Mononuclear cell (primary cell): ENCODE results near the gene FAM13A. TPM values are rescaled to one million over a fixed set of nuclear protein-coding genes. Genes with fewer than 3 reads are reported as not detected.
"Not testable (repeated sequence)": the region's sequence is repeated elsewhere in the genome, so short reads cannot be mapped to it uniquely, and the experiment has no call there.

Experiments
- H3K27me3 ChIP-seq: 2 replicates; pipeline ENCODE4 v1.6.0; 2011; ENCODE audit warnings: low read length, control low read depth; ENCODE audit not compliant: insufficient read depth
- H3K4me1 ChIP-seq: 2 replicates; pipeline ENCODE4 v1.5.1; 2011; ENCODE audit warnings: mild to moderate bottlenecking, low read length, control low read depth; ENCODE audit not compliant: insufficient read depth
- H3K4me3 ChIP-seq: 2 replicates; pipeline ENCODE4 v1.5.1; 2011; ENCODE audit warnings: mild to moderate bottlenecking, low read length, moderate library complexity
- H3K9me3 ChIP-seq: 2 replicates; pipeline ENCODE4 v1.5.1; 2011; ENCODE audit warnings: low read depth, mild to moderate bottlenecking, control low read depth, low read length
- total RNA-seq: library from RNA; depleted of rRNA; stranded (reverse); fragments of >200 nt; gene quantifications from one replicate; pipeline ENCODE4 v1.2.3, GENCODE V29; 2012

FAM13A gene
- total RNA-seq, 1 donor: 7.9 TPM

DNA sequence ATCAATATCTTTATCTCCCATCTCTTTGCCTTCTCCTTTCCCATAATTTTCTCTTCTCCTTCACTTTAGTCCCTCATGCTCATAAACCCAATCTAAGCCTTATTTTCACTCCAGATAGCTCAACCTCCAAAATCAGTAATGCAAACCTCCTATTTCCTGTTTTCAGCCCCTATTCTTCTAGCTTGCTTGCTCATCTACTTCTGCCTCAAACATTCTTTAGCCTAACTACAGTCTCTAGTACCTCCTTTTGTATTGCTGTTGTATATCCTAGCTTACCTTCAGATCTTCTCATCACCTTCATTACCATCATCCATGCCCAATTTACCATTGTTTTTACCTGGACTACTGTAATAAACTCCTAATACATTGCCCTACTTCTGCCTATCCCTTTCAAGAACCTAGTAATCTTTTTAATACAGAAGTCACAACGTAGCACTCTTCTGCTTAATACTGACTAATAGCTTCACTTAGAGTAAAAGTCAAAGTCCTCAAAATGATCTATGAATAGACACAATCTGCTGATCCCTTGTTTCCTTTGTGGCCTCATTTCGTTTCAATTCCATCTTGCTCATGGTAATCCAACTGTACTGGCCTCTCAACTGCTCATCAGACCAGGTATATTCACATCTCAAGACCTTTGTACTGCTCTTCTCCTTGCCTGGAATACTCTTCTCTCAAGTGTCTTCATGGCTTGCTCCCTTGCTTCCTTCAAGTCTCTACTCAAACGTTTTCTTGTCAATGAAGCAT is 123.4 kb downstream of the FAM13A start:
- H3K9me3 ChIP-seq: no peaks in the 10 kb centered on the region
- H3K4me3 ChIP-seq: no peak overlapping the region
- H3K4me1 ChIP-seq: peaks cover 4% of the 10 kb centered on the region
- no peaks in the 10 kb centered on the region for H3K27me3 ChIP-seq

DNA sequence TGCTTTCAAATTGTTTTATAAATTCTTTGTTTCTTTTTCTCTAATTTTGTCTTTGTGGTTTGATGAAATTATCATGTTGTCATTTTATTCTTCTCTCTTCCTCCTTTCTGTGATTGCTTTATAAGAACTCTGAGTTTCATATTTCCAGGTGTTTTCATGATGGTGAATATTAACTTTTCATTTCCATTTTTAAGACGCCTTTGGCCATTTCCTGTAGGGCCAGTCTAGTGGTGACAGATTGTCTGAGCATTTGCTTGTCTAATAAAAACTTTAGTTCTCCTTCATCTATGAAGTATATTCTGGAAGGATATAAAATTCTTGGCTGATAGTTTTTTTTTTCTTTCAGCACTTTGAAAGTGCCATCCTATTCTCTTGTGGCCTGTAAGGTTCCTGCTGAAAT is 128.1 kb downstream of the FAM13A start:
- H3K4me3 ChIP-seq: no peak overlapping the region
- no peaks in the 10 kb centered on the region for H3K27me3 ChIP-seq
- no peaks in the 10 kb centered on the region for H3K9me3 ChIP-seq
- H3K4me1 ChIP-seq: no peaks in the 10 kb centered on the region

DNA sequence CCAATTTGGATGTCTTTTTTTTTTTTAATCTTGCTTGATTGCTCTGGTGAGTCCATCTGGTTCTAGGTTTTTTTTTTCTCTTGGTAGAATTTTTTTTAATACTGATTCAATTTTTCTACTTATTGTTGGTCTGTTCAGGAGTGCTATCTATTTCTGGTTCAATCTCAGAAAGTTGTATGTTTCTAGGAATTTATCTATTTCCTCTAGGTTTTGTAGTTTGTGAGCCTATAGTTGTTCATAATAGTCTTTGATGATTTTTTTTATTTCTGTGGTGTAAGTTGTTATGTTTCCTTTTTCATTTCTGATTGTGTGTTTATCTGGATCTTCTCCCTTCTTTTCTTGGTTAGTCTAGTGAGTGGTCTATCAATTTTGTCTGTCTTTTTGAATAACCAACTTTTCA is 129.6 kb downstream of the FAM13A start:
- no peak overlapping the region for H3K4me3 ChIP-seq
- no peaks in the 10 kb centered on the region for H3K4me1 ChIP-seq
- no peaks in the 10 kb centered on the region for H3K9me3 ChIP-seq
- H3K27me3 ChIP-seq: no peaks in the 10 kb centered on the region

DNA sequence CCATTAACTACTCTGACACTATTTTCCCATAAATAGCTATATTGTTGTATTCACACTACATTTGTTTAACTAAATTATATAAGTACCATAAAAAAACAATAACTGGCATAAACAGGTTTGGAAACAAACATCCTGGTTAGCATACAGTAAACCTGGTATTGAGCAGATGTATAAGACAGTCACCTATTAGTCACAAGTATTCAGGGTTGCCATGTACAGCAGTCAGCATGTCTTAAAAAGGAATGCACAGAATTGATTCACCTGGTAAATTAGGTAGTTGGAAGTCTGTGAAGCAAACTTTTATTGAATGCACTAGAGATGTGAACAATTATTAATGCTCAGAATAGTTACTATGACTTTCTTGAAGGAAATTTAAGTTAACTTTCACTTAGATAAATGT is 137.9 kb downstream of the FAM13A start:
- Histone ChIP-seq H3K27me3 (no peaks in the 10 kb centered on the region), H3K9me3 (no peaks in the 10 kb centered on the region), H3K4me3 (no peak overlapping the region), H3K4me1 (no peaks in the 10 kb centered on the region)

DNA sequence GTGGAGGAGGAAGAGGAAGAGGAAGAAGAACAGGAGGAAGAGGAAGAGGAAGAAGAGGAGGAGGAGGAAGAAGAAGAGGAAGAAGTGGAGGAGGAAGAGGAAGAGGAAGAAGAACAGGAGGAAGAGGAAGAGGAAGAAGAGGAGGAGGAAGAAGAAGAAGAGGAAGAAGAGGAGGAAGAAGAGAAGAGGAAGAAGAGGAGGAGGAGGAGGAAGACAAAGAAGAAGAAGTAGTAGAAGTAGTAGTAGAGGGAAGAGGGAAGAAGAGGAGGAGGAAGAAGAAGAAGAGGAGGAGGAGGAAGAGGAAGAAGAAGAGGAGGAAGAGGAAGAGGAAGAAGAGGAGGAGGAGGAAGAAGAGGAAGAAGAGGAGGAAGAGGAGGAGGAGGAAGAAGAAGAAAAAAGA is 143.8 kb downstream of the FAM13A start:
- not testable (repeated sequence) for H3K27me3 ChIP-seq

DNA sequence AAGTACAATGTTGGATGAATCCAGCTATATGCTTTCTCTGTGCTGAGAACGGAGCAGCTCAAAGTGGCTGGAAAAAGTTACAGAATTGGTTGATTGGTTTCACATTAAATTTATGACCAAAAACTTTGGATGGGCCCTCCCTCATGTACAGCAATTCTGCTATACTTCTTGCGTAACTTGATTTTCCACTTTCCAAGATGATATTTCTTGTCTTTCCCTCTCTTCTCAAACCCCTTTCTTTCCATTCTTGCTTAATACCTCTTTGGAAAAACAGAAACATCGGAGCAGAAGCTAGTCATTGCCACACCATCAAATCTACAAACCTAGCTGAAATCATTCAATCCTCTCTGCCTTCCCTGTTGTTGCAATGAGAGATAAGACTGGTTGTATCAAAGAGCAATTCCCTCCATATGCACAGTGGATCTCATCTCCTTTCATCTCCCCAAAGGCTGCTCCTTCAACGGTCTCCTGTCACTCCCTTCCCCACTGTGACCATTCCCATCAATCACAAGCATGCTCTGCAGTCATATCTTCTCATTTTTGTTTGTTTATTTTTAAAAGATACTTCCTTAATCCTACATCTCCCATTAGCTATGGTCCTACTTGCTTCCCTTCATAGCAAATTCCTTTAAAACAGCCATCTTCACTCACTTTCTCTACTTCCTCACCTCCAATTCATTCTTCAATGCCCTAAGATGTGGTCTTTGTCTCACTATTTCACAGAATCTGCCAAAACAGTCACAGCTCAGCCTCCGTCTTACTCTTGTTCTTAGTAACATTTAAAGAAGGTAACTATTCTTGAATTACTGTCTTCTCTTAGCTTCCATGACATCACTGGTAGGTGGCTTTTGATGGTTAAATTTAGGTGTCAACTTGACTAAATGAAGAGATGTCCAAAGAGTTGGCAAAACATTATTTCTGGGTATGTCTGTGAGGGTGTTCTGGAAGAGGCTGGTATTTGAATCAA is 145.5 kb downstream of the FAM13A start:
- no peak overlapping the region for H3K4me3 ChIP-seq
- no peaks in the 10 kb centered on the region for H3K27me3 ChIP-seq
- peaks cover 8% of the 10 kb centered on the region for H3K9me3 ChIP-seq
- no peaks in the 10 kb centered on the region for H3K4me1 ChIP-seq

More for the DNA sequence above, 143.8 kb downstream of the FAM13A start:
- H3K4me1 ChIP-seq, H3K4me3 ChIP-seq, H3K9me3 ChIP-seq: not testable (repeated sequence)

DNA sequence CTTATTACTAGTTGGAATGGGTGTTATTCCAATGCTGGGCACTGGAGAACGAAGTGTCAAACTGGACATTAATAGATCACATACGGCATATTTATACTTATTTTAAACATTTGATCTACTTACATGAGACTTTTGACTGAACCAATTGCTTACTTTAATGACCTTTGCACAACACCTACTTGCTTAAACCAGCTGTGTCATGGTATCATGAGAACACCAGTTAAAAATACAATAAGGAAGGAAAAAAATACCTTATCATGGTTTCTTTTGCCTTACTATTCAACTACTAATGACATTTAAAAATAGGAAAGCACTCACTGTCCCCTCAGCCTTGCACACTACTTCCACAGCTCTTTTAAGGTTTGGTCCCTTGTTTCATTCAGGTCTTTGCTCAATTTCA is 146.9 kb downstream of the FAM13A start:
- Histone ChIP-seq H3K27me3 (no peaks in the 10 kb centered on the region), H3K9me3 (peaks cover 8% of the 10 kb centered on the region), H3K4me1 (no peaks in the 10 kb centered on the region), H3K4me3 (no peak overlapping the region)

DNA sequence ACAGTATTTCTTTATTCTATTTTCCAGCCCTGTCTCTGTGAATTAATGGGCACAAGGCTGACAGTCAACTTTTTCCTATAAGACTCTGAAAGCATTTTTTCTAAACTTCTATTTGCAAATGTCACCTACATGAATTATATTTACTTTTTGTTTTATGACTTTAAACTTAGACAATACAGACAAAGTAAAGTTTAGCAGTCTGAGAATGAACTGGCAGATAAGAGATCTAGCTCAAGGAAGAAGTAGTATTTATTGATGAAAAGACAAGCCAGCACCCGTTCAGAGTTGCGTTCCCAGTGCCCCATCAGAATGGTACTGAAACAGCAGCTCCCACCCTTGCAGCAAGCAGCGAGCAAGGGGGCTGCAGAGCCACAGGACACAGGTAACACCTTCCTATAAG is 148.5 kb downstream of the FAM13A start:
- Histone ChIP-seq H3K4me3 (no peak overlapping the region), H3K27me3 (no peaks in the 10 kb centered on the region), H3K4me1 (no peaks in the 10 kb centered on the region)

DNA sequence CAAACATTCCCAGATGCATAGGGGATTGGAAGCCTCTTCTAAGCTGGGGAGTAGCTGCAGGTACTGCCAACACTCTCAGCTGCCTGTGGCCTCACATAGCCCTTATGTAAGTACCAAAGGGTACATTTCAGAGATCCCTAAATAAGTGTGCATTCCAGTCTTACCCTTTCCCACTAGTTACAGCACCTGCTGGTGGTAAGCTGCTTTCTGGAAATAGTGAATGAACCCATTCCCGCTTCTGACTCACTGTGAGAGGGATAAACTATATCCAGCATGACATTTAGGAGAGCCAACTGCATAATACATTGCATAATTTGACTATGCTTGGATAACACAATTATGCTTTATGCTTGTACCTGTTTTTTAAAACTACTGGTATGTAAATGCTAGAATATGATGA is 149.0 kb downstream of the FAM13A start:
- H3K27me3 ChIP-seq: no peaks in the 10 kb centered on the region
- H3K4me3 ChIP-seq: no peak overlapping the region
- H3K4me1 ChIP-seq: no peaks in the 10 kb centered on the region
- H3K9me3 ChIP-seq: peaks cover 2% of the 10 kb centered on the region

More for the DNA sequence above, 148.5 kb downstream of the FAM13A start:
- peaks cover 8% of the 10 kb centered on the region for H3K9me3 ChIP-seq

DNA sequence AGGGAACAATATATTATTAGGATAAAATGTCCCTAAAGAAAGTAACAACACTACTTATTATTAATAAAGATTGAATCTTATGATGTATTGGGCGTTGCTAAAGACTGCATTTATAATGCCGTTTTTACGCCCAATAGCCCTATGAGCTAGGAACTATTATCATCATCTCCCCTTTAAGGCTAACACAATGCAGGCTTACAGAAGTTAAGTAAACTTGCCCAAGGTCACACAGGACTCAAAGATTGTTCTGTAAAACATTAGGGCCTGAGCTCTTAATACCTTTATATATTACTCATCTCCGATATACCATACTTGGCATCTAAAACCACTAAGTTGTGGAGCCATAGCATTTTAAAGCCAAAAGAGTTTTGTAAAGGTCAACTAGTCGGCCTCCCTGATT is 149.5 kb downstream of the FAM13A start:
- Histone ChIP-seq H3K9me3 (no peaks in the 10 kb centered on the region), H3K4me1 (no peaks in the 10 kb centered on the region), H3K4me3 (no peak overlapping the region), H3K27me3 (no peaks in the 10 kb centered on the region)

DNA sequence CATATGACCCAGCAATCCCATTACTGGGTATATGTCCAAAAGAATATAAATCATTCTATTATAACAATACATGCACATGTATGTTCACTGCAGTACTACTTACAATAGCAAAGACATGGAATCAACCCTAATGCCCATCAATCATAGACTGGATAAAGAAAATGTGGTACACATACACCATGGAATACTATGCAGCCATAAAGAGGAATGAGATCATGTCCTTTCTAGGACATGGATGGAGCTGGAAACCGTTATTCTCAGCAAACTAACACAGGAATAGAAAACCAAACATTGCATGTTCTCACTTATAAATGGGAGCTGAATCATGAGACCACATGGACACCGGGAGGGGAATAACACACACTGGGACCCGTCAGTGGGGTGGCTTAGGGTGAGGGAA is 152.7 kb downstream of the FAM13A start:
- H3K27me3 ChIP-seq, H3K9me3 ChIP-seq, H3K4me3 ChIP-seq, H3K4me1 ChIP-seq: not testable (repeated sequence)

DNA sequence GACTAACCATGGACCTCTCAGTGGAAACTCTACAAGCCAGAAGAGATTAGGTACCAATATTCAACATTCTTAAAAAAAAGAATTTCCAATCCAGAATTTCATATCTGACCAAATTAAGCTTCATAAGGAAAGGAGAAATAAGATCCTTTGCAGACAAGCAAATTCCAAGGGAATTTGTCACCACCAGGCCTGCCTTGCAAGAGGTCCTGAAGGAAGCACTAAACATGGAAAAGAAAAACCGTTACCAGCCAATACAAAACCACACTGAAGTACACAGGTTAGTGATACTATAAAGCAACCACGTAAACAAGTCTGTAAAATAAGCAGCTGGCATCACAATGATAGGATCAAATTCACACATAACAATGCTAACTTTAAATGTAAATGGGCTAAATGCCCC is 156.6 kb downstream of the FAM13A start:
- Histone ChIP-seq H3K9me3 (no peaks in the 10 kb centered on the region), H3K27me3 (no peaks in the 10 kb centered on the region), H3K4me3 (no peak overlapping the region), H3K4me1 (no peaks in the 10 kb centered on the region)

DNA sequence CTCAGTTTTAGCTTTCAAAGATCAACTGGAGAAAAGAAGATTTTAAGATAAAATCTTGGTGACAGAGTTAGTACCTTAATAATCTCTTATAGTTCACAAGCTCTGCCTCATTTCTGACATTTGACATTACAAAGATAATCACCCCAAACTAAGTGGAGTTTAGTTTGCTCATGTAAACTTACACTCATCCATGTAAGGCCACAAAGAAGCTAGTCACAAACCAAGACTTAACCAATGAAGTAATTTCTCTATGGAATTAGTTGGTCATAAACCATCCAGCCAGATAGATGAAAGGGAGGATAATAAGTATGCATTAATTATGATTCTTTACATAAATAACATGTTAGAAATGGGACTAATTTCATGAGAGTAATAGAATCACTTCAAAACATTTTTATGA is 159.2 kb downstream of the FAM13A start:
- H3K4me3 ChIP-seq: no peak overlapping the region
- H3K9me3 ChIP-seq: no peaks in the 10 kb centered on the region
- H3K4me1 ChIP-seq: no peaks in the 10 kb centered on the region
- no peaks in the 10 kb centered on the region for H3K27me3 ChIP-seq

DNA sequence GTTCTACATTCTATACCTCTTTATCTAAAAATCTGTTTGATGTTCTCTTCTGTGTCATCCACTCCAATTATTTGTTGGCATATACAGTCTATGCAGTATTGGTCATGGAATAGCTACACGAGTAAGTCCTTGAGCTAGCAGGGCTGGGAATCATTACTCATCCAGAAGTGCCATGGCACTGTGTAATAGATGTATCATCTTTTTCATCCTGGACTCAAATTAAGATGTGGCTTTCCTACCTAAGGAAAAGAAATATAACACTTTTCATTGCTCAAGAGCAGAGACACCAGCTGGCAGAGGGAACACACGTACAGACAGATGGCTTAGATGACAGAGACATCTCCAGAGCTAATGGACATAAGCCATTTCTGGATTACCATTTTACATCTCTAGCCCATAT is 159.8 kb downstream of the FAM13A start:
- Histone ChIP-seq H3K9me3 (no peaks in the 10 kb centered on the region), H3K27me3 (no peaks in the 10 kb centered on the region), H3K4me1 (no peaks in the 10 kb centered on the region), H3K4me3 (no peak overlapping the region)

DNA sequence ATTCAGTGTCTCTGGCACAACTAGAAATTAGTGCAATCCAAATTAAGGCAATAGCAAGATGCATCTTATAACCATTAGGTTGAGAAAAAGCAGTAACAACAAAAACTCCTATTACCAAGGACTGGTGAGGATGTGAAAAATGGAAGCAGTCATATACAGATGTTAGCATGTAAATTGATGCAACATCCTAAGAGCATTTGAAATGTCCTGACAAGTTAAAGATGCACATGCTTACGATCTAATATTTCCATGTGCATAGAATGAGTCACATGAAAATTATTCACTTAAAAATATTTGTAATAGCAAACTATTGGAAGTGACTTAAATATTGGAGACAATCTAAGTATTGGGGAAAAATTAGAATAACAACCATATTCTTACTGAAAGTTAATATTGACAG is 163.0 kb downstream of the FAM13A start:
- H3K4me1 ChIP-seq: no peaks in the 10 kb centered on the region
- H3K4me3 ChIP-seq: no peak overlapping the region
- no peaks in the 10 kb centered on the region for H3K27me3 ChIP-seq
- no peaks in the 10 kb centered on the region for H3K9me3 ChIP-seq
